Left renal cortex interstitium (tissue), 4 donors: ENCODE results near the gene RCCD1. TPM values are rescaled to one million over a fixed set of nuclear protein-coding genes. Genes with fewer than 3 reads are reported as not detected.
"Not testable (repeated sequence)": the region's sequence is repeated elsewhere in the genome, so short reads cannot be mapped to it uniquely, and the experiment has no call there.

Experiments
- DNase-seq, 4 donors: peaks; one replicate each; pipeline ENCODE4 v3.0.0-alpha.2; 2013; ENCODE audit warnings: low read depth in 4 of 4, low spot score in 2 of 4, missing footprints in 1 of 4
- polyA plus RNA-seq, 4 donors: library from polyadenylated mRNA; unstranded; fragments of 120-200 nt; gene quantifications; one replicate each; pipeline ENCODE4 v1.2.1, GENCODE V29; 2013; ENCODE audit not compliant: insufficient read length in 4 of 4

The RCCD1 gene, protein sequence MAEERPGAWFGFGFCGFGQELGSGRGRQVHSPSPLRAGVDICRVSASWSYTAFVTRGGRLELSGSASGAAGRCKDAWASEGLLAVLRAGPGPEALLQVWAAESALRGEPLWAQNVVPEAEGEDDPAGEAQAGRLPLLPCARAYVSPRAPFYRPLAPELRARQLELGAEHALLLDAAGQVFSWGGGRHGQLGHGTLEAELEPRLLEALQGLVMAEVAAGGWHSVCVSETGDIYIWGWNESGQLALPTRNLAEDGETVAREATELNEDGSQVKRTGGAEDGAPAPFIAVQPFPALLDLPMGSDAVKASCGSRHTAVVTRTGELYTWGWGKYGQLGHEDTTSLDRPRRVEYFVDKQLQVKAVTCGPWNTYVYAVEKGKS
- polyA plus RNA-seq: 10 to 100 TPM; 14.4 to 21.3 (median 17.7) TPM

DNA sequence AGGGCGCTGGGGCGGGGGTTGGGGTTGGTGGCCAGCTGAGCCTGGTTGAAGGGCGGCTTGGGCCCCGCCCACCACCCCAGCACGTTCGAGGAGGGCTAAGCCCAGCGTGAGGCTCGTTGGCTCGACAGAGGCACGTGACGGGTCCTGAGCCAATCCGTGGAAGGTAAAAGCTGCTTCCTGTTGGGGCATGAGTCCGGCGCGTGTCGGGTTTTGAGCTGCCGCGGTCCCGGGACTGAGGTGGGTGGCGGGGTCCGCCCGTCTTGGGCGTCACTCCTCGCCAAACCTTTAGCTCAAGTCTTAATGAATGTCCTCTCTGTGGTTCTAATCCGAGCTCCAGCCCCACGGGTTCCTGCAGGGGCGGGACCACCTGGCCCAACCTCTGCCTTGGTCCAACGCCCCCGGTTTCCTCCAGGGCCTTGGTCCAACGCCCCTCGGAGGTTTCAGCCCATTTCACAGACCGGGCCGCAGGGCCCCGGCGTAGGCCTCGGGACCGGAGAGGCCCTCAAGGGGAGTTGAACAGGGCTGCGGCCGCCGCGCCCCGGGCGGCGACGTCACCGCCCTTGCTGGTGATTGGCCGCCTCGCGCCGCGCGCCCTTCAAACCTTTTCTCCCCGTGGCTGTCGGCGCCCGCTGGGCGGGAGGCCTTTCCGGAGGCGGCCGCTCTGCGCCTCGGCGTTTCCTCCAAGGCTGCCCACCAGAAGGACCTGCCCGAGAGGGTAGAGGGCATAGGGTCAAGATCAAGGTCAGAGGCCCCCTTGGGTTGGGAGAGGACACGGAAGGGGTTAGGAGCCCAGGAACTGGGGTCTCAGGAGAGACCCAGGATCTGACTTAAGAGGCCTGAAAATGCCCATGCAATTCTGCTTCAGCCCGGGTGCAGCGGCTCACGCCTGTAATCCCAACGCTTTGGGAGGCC, at the start of gene RCCD1:
RCCD1 (plus strand) TSS at position 173 of the 912 bp plus-strand sequence. CDS start 1,851 bp downstream, outside the sequence.
- peak in 3 of 4 donors; percentile 76 to 91 (median 82) for DNase-seq

DNA sequence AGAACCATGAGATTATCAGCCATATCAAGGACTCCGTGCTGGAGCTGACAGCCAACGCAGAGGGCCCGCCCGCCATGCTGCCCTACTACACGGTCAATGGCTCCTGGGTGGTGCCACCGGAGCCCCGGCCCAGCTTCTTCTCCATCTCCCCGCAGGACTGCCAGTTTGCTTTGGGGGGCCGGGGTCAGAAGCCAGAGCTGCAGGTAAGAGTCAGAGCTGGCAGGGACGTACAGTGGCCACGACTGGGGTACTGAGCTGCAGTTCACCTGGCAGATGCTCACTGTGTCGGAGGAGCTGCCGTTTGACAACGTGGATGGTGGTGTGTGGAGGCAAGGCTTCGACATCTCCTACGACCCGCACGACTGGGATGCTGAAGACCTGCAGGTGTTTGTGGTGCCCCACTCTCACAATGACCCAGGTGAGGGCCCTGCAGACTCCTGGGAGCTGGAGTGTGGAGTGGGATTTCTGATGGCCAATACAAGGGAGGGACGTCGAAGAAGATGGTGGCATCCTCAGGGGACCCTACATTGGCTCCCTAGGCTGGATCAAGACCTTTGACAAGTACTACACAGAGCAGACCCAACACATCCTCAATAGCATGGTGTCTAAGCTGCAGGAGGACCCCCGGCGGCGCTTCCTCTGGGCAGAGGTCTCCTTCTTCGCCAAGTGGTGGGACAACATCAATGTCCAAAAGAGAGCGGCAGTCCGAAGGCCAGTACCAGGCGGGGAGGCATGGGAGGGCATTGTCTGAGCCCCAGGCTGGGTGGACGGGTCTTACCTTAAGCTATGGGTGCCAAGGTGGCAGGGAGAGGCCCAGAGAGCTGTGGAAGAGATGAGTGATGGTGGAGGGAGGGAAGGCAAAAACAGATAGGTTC, 49.1 kb upstream of the RCCD1 start:
- no peak for DNase-seq

DNA sequence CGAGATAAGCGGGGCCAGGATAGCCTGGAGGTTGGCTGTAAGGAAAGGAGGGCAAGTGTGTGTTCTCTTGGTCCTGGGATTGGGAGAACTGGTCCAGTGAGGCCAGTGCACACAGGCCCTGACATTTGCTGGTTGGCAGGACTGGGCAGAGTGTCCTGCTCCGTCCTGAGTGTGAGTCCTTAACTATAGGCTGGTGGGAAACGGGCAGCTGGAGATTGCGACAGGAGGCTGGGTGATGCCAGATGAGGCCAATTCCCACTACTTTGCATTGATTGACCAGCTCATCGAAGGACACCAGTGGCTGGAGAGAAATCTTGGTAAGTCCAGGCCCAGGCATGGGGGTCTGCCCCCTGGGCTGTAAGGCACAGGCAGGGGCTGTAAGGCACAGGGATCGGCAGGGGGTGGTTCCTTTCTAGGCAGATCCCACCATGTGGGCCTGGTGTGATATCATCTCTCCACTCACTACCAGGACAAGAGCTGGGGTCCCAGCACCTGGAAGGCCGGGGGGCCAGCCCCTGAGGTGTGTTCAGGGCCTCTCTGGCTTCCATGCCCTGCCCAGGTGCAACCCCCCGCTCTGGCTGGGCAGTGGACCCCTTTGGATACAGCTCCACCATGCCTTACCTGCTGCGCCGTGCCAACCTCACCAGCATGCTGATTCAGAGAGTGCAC, 48.4 kb upstream of the RCCD1 start:
- no peak for DNase-seq

DNA sequence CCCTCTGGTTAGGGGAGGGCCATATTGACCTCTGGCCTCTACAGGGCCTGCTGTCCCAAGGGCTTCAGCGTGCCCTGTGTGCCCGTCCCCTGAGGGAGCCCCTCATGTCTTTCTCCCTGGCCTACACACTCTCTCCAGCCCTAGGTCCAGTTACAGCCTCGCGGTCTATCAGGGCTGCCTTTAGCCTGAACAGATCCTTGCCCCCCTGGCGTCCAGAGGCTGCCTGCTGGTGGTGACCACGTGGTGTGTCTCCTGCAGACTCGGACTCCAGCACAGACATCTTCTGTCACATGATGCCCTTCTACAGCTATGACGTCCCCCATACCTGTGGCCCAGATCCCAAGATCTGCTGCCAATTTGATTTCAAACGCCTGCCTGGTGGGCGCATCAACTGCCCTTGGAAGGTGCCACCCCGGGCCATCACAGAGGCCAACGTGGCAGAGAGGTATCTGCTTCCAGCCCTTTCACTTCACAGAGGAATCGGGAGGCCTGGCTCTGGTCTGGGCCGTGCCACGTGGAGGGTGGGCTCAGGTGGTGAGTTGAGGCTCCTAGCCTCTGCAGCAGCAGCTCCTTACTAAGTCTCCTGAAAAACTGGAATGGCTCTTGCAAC, 47.5 kb upstream of the RCCD1 start:
- no peak for DNase-seq

DNA sequence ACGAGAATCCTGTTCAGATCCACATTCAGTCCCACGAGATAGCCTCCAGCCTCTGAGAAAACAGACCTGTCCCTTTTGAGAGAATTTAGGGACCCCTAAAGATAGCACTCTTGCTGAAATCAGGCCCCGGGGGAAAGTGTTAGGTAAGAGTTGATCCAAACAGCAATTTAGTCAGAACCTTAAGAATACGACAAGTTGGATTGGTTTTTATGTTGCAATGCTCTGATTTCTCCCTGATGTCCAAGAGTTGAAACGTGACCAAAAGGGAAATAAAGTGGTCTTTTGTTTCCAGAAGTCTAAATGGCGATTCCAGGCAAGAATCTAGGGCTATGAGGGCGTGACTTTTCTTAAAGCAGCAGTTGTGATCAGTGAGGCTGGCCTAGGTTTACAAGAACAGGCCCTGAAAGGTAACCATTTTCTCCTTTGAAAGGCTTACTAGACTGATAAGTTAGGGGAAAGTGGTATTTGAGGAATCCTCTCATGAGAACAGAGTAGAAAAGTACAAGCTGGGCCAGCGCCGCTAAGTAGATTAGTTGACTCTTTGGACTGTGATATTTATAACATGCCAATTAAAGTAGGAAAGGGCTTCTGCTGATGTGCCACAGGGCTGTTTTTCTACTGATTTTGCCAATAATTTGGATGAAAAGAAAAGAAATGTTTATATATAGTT, 46.7 kb upstream of the RCCD1 start:
- no peak for DNase-seq

DNA sequence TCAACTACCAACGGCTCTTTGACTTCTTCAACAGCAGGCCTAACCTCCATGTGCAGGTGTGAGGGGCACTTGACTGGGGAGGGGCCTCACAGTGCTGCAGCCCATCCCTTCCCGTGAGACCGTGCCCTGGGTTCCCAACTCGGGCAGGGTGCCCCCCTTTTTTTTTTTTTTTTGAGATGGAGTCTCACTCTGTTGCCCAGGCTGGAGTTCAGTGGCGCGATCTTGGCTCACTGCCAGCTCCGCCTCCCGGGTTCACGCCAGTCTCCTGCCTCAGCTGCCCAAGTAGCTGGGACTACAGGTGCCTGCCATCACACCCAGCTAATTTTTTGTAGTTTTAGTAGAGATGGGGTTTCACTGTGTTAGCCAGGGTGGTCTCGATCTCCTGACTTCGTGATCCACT, 45.2 kb upstream of the RCCD1 start:
- not testable (repeated sequence) for DNase-seq

DNA sequence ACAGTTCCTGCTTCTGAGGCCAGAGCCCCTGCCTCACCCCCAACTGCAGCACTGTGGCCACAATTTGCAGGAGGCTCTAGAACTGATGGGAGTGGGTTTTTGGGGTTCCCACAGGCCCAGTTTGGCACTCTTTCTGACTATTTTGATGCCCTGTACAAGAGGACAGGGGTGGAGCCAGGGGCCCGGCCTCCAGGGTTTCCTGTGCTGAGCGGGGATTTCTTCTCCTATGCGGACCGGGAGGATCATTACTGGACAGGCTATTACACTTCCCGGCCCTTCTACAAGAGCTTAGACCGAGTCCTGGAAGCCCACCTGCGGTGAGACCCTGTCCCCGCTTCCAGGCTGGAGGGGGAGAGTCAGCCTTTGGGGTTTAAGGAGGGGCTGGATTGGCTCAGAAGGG, 44.7 kb upstream of the RCCD1 start:
- DNase-seq: no peak

DNA sequence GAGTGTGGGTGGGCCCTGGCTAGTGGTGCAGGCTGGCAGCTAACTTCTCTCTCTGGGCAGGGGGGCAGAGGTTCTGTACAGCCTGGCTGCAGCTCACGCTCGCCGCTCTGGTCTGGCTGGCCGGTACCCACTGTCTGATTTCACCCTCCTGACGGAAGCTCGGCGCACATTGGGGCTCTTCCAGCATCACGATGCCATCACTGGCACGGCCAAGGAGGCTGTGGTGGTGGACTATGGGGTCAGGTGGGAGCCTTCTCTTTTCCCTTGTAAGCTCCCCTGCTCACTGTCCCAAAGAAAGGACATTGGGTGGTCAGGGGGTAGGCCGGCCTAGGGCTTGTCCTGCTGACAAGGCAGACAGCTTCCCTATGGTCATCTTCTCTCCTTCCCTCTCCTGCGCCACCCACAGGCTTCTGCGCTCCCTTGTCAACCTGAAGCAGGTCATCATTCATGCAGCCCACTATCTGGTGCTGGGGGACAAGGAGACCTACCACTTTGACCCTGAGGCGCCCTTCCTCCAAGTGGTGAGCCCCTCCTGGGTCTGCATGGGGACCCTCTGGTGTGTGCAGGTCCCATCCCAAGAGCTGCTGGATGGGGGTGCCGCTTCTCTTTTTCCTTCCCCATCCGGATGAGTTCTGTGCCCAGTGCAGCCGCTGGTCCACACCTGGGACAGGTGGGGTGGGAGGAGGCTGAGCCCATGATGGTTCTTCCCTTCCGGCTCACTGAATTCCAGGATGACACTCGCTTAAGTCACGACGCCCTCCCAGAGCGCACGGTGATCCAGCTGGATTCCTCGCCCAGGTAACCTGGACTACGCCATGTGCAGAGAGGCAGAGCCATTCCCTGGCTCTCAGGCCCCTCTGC, 44.0 kb upstream of the RCCD1 start:
- DNase-seq: no peak

DNA sequence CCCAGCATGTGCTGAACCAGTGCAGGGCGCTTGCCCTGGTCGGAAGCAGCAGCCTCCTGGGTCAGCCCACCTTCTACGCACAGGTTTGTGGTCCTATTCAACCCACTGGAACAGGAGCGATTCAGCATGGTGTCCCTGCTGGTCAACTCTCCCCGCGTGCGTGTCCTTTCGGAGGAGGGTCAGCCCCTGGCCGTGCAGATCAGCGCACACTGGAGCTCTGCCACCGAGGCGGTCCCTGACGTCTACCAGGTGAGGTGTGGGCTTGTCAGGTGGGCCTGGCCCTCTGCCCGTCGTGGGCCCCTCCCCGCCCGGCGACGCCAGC, 43.4 kb upstream of the RCCD1 start:
- no peak for DNase-seq

DNA sequence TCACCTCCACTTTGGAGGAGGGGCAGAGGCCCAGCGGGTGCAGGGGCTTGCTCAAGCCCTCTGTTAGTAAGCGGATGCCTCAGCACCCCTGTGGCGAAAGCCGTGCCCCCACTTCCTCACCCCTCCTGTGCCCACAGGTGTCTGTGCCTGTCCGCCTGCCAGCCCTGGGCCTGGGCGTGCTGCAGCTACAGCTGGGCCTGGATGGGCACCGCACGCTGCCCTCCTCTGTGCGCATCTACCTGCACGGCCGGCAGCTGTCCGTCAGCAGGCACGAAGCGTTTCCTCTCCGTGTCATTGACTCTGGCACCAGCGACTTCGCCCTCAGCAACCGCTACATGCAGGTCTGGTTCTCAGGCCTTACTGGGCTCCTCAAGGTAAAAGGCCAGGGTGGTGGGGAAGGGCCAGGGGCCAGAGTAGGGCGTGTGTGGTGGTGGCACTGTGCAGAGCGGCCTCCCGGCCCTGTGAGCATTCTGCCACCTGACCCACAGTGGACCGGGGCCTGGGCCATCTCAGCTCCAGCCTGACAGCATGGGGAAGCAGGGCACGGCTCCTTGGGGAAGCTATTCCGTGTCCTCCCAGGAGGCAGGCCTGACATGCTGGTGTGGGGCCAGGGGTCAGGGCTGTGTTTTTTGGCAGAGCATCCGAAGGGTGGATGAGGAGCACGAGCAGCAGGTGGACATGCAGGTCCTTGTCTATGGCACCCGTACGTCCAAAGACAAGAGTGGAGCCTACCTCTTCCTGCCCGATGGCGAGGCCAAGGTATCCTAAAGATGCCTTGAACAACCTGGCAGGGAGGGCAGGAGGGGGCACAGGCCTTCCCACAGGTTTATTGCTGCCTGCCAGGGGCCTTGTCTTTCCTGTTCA, 42.5 kb upstream of the RCCD1 start:
- DNase-seq: no peak

DNA sequence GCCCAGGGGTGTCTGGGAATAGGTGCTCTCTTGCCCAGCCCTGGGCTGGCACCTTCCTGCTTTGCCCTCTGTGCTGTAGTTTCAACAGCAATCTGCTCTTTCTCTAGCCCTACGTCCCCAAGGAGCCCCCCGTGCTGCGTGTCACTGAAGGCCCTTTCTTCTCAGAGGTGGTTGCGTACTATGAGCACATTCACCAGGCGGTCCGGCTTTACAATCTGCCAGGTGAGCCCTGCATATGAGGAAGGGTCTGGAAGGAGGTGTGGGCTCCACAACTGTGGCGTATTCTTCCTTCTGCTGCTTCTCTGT, 42.0 kb upstream of the RCCD1 start:
- no peak for DNase-seq

DNA sequence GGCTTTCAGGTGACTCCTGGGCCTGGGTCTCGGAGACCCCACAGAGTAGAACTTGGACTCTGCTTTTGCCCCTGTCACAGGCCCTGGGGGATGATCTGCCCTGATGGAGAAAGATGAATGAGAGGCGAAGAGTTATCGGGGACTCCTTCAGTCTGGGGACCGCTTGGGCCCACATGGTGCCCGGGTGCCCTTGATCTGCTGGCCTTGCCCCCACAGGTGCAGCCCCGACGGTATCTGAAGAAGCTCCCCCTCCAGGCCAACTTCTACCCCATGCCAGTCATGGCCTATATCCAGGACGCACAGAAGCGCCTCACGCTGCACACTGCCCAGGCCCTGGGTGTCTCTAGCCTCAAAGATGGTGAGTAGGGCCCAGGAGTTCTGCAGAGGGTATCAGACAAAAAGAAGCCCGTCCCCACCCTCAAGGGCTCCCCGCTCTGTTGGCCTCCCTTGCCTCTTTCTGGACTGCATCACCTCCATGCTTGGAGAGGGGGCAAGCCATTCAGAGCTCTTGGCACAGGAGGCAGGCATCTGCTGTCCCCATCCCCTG, 41.2 kb upstream of the RCCD1 start:
- DNase-seq: no peak

DNA sequence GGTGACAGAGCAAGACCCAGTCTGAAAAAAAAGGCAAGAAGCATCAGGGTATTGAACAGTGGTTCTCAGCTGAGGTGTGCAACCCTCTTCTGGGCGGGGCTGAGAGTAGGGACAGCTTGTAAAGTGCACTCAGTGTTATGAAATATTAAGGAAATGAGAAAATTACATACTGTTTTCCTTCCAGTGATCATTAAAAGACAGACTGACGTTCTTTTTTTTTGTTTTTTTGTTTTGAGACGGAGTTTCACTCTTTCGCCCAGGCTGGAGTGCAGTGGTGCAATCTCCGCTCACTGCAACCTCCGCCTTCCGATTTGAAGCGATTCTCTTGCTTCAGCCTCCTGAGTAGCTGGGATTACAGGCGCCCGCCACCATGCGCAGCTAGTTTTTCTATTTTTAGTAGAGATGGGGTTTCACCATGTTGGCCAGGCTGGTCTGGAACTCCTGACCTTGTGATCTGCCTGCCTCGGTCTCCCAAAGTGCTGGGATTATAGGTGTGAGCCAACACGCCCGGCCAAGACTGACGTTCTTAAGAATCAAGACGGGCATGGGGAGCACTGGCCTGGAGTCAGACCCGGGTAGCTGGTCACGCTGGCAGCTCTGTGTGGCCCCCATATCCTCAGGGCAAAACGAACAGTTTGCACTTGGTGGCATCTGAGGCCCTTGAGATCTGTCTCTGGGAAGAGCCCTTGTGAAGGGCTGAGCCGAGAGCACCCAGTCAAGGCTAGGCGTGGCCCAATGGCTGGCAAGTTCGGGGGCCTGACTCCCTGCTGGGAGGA, 40.2 kb upstream of the RCCD1 start:
- no peak for DNase-seq

DNA sequence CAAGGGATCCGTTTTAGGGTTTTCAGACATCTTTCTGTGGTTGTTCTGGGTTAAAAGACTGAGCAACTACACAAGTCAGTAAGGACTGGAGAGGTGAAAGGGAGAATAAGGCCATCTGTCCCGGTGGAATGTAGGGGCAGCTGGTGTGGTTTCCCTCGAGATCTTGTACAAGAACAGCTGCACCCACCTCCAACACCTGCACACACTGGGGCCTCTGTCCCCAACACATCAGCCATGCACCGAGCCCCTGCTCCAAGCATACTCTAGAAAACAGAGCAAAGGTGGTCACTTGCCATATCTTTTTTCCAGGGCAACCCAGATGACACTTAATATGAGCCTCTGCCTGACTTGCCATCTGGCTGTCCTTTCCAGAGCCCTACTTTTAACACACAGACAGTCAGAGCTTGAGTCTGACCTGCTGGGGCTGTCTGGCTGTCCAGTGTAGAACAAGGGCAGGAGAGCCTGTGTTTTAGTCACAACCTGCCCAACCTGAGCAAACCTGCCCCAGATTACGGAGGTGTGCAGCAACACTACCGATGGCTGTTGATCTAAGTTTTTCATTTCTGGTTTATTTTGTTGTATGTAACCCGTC, 39.4 kb upstream of the RCCD1 start:
- DNase-seq: no peak

DNA sequence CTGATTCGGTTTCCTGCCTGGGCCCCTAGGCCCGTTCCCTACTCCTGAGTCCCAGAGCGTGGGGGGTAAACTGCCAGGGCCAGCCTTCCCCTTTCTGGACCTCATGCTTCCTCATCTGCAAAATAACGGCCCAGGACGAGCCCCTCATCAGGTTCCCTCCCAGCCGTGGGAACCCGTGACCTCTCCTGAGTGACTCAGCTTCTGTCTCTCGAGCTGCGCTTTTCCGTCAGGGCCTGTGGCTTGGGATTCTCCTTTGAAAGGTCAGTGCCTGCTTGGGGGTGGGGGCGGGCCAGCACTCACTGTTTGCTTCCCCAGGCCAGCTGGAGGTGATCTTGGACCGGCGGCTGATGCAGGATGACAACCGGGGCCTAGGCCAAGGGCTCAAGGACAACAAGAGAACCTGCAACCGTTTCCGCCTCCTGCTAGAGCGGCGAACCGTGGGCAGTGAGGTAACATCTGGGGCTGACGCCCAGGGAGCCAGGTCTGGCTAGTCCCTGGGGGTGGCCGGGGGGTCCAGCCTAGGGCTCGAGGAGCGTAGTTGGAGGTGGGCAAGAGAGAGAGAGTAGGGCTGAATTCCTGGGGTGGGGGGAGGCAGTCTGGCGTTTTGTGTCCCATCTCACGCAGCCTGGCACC, 38.8 kb upstream of the RCCD1 start:
- no peak for DNase-seq

DNA sequence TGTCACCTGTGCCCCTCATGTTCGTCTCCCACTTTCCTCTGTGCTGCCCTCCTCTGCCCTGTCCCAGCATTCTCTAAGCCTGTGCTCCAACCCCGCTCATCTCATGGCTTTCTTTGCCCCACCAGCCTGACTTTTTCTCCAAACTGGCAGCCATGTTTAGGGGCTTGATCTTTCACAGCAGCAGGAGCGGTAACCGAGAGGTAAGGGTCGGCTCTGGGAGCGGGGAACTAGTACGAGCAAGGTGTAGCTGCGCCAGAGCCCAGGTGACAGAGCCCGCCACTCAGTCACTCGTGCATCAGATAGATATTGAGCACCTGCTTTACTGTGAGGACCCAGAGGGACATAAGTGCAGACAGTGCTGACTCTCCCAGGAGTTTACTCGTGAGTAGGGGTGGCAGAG, 38.2 kb upstream of the RCCD1 start:
- DNase-seq: no peak
